Measurements from ENCODE around the gene DTNBP1.

- no peak for TF ChIP-seq CTCF (conservative IDR thresholded peaks at IDR 0.05)
- TF ChIP-seq ZFX (IDR thresholded peaks at IDR 0.05) = no peak
Measured at GRCh38 chr6:15491986-15492269, 170.9 kb downstream of the DTNBP1 start.
